HUES48 (cell line): ENCODE measurements around the gene KXD1.

ENCODE experiments used
- H3K27ac ChIP-seq: one replicate; pipeline ENCODE4 v1.7.0; 2013; ENCODE audit warnings: low read depth, low read length, inconsistent platforms
- H3K27me3 ChIP-seq: 2 replicates; pipeline ENCODE4 v1.6.1; 2013; ENCODE audit warnings: mild to moderate bottlenecking, low read length; ENCODE audit not compliant: control insufficient read depth, insufficient read depth
- H3K36me3 ChIP-seq: 2 replicates; pipeline ENCODE4 v1.6.1; 2013; ENCODE audit warnings: low read length; ENCODE audit not compliant: control insufficient read depth, insufficient read depth
- H3K4me1 ChIP-seq: 2 replicates; pipeline ENCODE4 v1.6.1; 2013; ENCODE audit warnings: mild to moderate bottlenecking, low read length; ENCODE audit not compliant: control insufficient read depth, insufficient read depth
- H3K4me3 ChIP-seq: 2 replicates; pipeline ENCODE4 v1.5.1; 2013; ENCODE audit warnings: mild to moderate bottlenecking, low read depth, low read length
- H3K9ac ChIP-seq: 2 replicates; pipeline ENCODE4 v1.6.1; 2013; ENCODE audit warnings: mild to moderate bottlenecking, low read depth, low read length, moderate library complexity
- H3K9me3 ChIP-seq: 2 replicates; pipeline ENCODE4 v1.6.1; 2013; ENCODE audit warnings: low read length; ENCODE audit not compliant: control insufficient read depth, insufficient read depth

The KXD1 gene

GRCh38 chr19:18603958-18604819, 46.5 kb downstream of the KXD1 start:
- Histone ChIP-seq H3K9me3 (no peaks in the 10 kb centered on the region), H3K27me3 (peaks cover 82% of the 10 kb centered on the region), H3K27ac (no peak overlapping the region), H3K4me1 (peaks cover 22% of the 10 kb centered on the region), H3K4me3 (peak overlapping the region; percentile 31; the same call in 1 of the 2 replicates), H3K36me3 (no peaks in the 10 kb centered on the region), H3K9ac (no peak overlapping the region)

- H3K4me3 ChIP-seq: no peak overlapping the region
- H3K27me3 ChIP-seq: peaks cover 86% of the 10 kb centered on the region
- no peaks in the 10 kb centered on the region for H3K36me3 ChIP-seq
- peaks cover 28% of the 10 kb centered on the region for H3K4me1 ChIP-seq
- no peak overlapping the region for H3K27ac ChIP-seq
- no peak overlapping the region for H3K9ac ChIP-seq
- H3K9me3 ChIP-seq: no peaks in the 10 kb centered on the region
These were observed 47.1 kb downstream of the KXD1 start for GRCh38 chr19:18604820-18605159.

DNA sequence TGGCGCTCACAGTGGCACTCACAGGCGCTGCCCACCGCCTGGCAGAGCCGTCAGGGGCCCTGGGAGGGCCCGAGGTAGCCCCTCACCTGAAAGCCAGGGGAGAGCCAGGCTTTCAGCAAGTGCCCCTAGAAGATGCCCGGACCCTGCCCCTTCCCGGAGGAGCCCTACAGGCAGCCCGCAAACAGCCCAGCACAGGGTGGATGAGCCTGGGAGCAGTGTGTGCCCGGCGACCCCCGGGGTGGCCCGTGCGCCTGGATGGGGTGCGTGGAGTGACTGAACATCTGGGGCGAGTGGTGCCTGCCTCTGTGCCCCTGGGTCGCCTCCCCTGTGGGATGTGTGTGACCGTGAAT, 47.5 kb downstream of the KXD1 start:
- Histone ChIP-seq H3K27ac (no peak overlapping the region), H3K36me3 (no peaks in the 10 kb centered on the region), H3K9ac (no peak overlapping the region), H3K27me3 (peaks cover 88% of the 10 kb centered on the region), H3K9me3 (no peaks in the 10 kb centered on the region), H3K4me3 (no peak overlapping the region), H3K4me1 (peaks cover 31% of the 10 kb centered on the region)

DNA sequence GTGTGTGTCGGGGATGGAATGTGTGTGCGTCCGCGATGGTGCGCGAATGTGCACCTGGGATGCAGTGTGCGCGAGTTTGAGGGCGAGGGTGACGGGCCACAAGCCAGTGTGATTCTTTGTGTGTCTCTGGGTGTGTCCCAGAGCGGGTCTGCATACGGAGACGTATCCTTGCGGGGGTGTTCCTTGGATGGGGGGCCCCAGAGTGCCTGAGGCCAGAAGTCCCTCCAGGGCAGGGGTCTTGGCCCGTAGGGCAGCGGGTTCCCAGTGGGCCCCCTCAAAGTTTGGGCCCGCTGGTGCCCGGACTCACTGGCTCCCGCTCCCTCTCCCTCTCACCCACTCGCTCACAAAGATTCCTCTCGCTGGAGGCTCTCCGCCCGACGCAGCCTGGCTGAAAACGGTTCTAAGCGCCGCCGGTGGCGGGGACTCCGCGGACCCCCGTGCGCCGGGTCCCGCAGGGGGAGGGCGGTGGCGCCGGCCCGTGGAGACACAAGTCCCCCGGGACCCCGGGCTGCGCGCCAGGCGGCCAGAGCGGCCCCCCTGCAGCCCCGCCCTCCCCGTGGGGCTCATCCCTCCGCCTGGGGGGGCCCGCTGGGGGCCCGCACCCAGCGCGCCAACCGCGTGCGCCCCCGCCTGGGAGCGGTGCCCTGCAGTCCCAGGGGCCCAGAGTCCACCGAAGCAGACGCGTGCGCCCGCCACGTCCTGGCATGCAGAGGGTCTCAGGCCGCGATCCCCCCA, 48.0 kb downstream of the KXD1 start:
- Histone ChIP-seq H3K9ac (no peak overlapping the region), H3K4me1 (peaks cover 35% of the 10 kb centered on the region), H3K36me3 (no peaks in the 10 kb centered on the region), H3K4me3 (peak overlapping the region; percentile 21; the same call in 1 of the 2 replicates), H3K27ac (no peak overlapping the region), H3K27me3 (peaks cover 92% of the 10 kb centered on the region), H3K9me3 (no peaks in the 10 kb centered on the region)

GRCh38 chr19:18606281-18607225, 48.9 kb downstream of the KXD1 start, which contains the start of gene CRLF1:
TSS of gene CRLF1 (minus strand) at chr19:18606799. CDS start at chr19:18606656, 143 bp downstream.
- Histone ChIP-seq H3K4me3 (peak within 1 kb of the TSS; percentile 21; the same call in 1 of the 2 replicates), H3K9ac (no peak within 1 kb of the TSS), H3K4me1 (peaks cover 40% of the 10 kb centered on the region), H3K36me3 (no peaks in the 10 kb centered on the region), H3K27ac (no peak within 1 kb of the TSS), H3K9me3 (no peaks in the 10 kb centered on the region), H3K27me3 (peaks cover 95% of the 10 kb centered on the region)

DNA sequence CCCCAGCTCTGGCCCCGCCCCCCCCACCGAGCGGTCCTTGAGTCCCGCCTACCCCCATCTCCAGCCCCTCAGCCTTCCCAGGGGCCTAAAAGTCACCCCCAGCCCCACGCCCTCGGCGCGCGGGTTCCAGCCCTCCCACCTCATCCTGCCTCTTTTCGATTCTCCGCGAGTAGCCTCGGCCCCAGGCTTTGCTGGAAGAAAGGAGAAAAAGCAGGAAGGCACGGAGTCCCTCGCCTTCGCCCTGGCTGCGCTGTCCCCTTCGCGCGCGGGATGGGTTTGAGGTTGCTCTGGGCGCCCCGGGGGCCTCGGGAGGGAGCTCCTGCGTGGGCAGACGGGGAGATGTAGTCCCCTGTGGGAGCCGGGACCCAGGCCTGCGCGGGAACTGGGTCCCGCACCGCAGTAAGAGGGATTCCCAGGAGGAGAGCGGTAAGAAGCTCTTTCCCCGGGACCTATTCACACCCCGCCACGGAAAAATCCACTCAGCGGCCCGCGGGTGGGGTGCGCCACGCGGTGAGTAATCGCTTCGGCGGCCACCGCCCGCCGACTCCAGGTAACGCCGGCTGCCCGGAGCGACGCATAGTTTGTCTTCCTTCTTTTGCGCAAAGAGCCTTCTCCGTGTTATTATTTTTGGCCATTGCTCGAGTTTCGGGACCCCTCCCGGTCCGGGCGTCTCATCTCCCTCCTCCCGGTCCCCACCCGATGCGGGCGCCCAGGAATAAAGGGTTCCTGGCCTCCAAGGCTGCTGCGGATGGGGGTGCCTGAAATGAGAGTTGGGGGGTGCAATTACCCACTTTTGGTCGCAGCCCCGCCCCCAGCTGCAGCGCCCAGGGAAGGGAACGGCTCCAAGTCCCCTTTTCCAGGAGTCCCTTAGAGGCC, 49.8 kb downstream of the KXD1 start:
- no peak overlapping the region for H3K27ac ChIP-seq

DNA sequence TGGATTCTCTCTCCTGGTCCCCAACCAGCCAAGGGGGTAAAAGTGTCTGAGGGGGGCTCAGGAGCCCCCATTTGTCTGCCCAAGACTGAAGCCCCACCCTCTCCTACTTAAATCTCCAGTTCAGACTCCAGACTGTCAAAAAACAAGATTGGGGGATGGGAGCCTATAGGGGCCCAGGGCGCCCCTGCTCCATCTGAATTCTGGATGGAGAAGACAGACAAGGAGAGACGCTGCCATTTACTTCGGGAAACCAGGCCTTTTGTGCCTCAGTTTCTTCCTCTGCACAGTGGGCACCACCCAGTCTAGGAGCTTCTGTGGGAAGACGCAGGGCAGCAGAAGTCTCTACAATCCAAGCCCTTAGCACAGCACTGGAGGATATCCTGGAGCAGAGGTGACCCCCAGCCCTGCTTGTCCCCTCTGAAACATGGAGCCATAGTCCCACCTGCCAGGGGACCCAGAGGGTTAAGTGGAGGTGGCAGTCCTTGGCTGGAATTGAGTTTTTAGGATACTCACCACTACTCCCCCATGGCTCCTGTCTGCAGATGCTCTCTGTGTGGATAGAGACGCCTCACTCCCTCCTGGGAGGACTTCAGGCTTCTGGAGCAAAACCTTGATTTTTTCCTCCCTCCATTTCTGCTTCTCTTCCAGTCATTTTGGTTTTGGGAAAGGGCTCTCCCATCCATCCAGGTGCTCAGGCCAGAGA, 50.6 kb downstream of the KXD1 start:
- H3K9me3 ChIP-seq: no peaks in the 10 kb centered on the region
- H3K9ac ChIP-seq: no peak overlapping the region
- H3K27me3 ChIP-seq: peaks cover 95% of the 10 kb centered on the region
- H3K27ac ChIP-seq: no peak overlapping the region
- no peak overlapping the region for H3K4me3 ChIP-seq
- H3K4me1 ChIP-seq: peaks cover 40% of the 10 kb centered on the region
- H3K36me3 ChIP-seq: no peaks in the 10 kb centered on the region

More for the DNA sequence above, 49.8 kb downstream of the KXD1 start:
- no peak overlapping the region for H3K4me3 ChIP-seq
- no peak overlapping the region for H3K9ac ChIP-seq
- no peaks in the 10 kb centered on the region for H3K9me3 ChIP-seq
- H3K36me3 ChIP-seq: no peaks in the 10 kb centered on the region
- peaks cover 40% of the 10 kb centered on the region for H3K4me1 ChIP-seq
- H3K27me3 ChIP-seq: peaks cover 95% of the 10 kb centered on the region

- peaks cover 43% of the 10 kb centered on the region for H3K4me1 ChIP-seq
- H3K27ac ChIP-seq: no peak overlapping the region
- no peak overlapping the region for H3K9ac ChIP-seq
- H3K9me3 ChIP-seq: no peaks in the 10 kb centered on the region
- H3K36me3 ChIP-seq: no peaks in the 10 kb centered on the region
- H3K27me3 ChIP-seq: peaks cover 96% of the 10 kb centered on the region
- H3K4me3 ChIP-seq: no peak overlapping the region
These were observed 51.4 kb downstream of the KXD1 start for GRCh38 chr19:18608805-18609716.

- peaks cover 38% of the 10 kb centered on the region for H3K4me1 ChIP-seq
- peaks cover 96% of the 10 kb centered on the region for H3K27me3 ChIP-seq
- H3K9ac ChIP-seq: no peak overlapping the region
- H3K4me3 ChIP-seq: no peak overlapping the region
- no peaks in the 10 kb centered on the region for H3K9me3 ChIP-seq
- no peaks in the 10 kb centered on the region for H3K36me3 ChIP-seq
- H3K27ac ChIP-seq: no peak overlapping the region
These were observed 52.0 kb downstream of the KXD1 start for GRCh38 chr19:18609717-18610051.
